Measurements from ENCODE around the gene TIAM1.

The TIAM1 gene

GRCh38 chr21:31342348-31342747 lies 1.7 kb downstream of the TIAM1 start:
- DNase-seq = no peak
- no peaks in the 10 kb centered on the region for H3K4me1 ChIP-seq
- H3K27me3 ChIP-seq = peaks cover 38% of the 10 kb centered on the region
- no peaks in the 10 kb centered on the region for H3K36me3 ChIP-seq
- no peak for TF ChIP-seq CTCF (IDR thresholded peaks at IDR 0.05; ENCODE audit: low read depth, low read length)
- H3K9me3 ChIP-seq = no peaks in the 10 kb centered on the region
- H3K4me3 ChIP-seq (ENCODE audit: low read depth, low read length) = no peak overlapping the region

- TF ChIP-seq CTCF (IDR thresholded peaks at IDR 0.05; ENCODE audit: low read depth, low read length) = no peak
- Histone ChIP-seq H3K9me3 (no peaks in the 10 kb centered on the region), H3K27me3 (peaks cover 35% of the 10 kb centered on the region), H3K4me1 (no peaks in the 10 kb centered on the region), H3K4me3 (ENCODE audit: low read depth, low read length) (no peak overlapping the region), H3K36me3 (no peaks in the 10 kb centered on the region)
- no peak for DNase-seq
These were observed 3.0 kb downstream of the TIAM1 start for GRCh38 chr21:31340942-31341487.

- peaks cover 30% of the 10 kb centered on the region for H3K27me3 ChIP-seq
- H3K4me3 ChIP-seq (ENCODE audit: low read depth, low read length) = no peak overlapping the region
- H3K4me1 ChIP-seq = no peaks in the 10 kb centered on the region
- H3K36me3 ChIP-seq = no peaks in the 10 kb centered on the region
- no peak for TF ChIP-seq CTCF (IDR thresholded peaks at IDR 0.05; ENCODE audit: low read depth, low read length)
- H3K9me3 ChIP-seq = no peaks in the 10 kb centered on the region
- DNase-seq = no peak
These were observed 3.5 kb downstream of the TIAM1 start for GRCh38 chr21:31340514-31340913.

- Histone ChIP-seq H3K4me1 (no peaks in the 10 kb centered on the region), H3K9me3 (no peaks in the 10 kb centered on the region), H3K27me3 (peaks cover 25% of the 10 kb centered on the region), H3K36me3 (no peaks in the 10 kb centered on the region), H3K4me3 (ENCODE audit: low read depth, low read length) (no peak overlapping the region)
- TF ChIP-seq CTCF (IDR thresholded peaks at IDR 0.05; ENCODE audit: low read depth, low read length) = no peak
- DNase-seq = no peak
These were observed 4.3 kb downstream of the TIAM1 start for GRCh38 chr21:31339721-31340120.

- TF ChIP-seq CTCF (IDR thresholded peaks at IDR 0.05; ENCODE audit: low read depth, low read length) = no peak
- Histone ChIP-seq H3K4me1 (no peaks in the 10 kb centered on the region), H3K9me3 (no peaks in the 10 kb centered on the region), H3K4me3 (ENCODE audit: low read depth, low read length) (no peak overlapping the region), H3K36me3 (no peaks in the 10 kb centered on the region), H3K27me3 (peaks cover 18% of the 10 kb centered on the region)
- no peak for DNase-seq
These were observed 5.1 kb downstream of the TIAM1 start for GRCh38 chr21:31338908-31339368.

- no peak for TF ChIP-seq CTCF (IDR thresholded peaks at IDR 0.05; ENCODE audit: low read depth, low read length)
These were observed 5.8 kb downstream of the TIAM1 start for GRCh38 chr21:31337996-31338907.

More at GRCh38 chr21:31337996-31338907, 5.8 kb downstream of the TIAM1 start:
- Histone ChIP-seq H3K9me3 (no peaks in the 10 kb centered on the region), H3K4me1 (no peaks in the 10 kb centered on the region), H3K27me3 (peaks cover 11% of the 10 kb centered on the region), H3K36me3 (no peaks in the 10 kb centered on the region), H3K4me3 (ENCODE audit: low read depth, low read length) (no peak overlapping the region)
- DNase-seq = no peak

All from BE2C (cell line).